Ascending aorta (tissue), 2 donors: ENCODE measurements around the gene IQCH. TPM values are rescaled to one million over a fixed set of nuclear protein-coding genes. Genes with fewer than 3 reads are reported as not detected.

ENCODE experiments used
- DNase-seq, 2 donors: peaks; one replicate each; pipeline ENCODE4 v3.0.0-alpha.2; 2019; ENCODE audit warnings: low spot score in 2 of 2
- H3K27ac ChIP-seq, 2 donors: fragments of 200-600 bp; sonication (generic); one replicate each; pipeline ENCODE4 v1.5.1; 2016 to 2017; ENCODE audit warnings: mild to moderate bottlenecking in 1 of 2
- H3K27me3 ChIP-seq: fragments of 200-600 bp; sonication (generic); one replicate; pipeline ENCODE4 v1.5.1; 2017
- H3K36me3 ChIP-seq, 2 donors: fragments of 200-600 bp; sonication (generic); one replicate each; pipeline ENCODE4 v1.5.1; 2016
- H3K4me1 ChIP-seq, 2 donors: fragments of 200-600 bp; sonication (generic); one replicate each; pipeline ENCODE4 v1.5.1; 2016 to 2017; ENCODE audit warnings: mild to moderate bottlenecking in 1 of 2
- H3K4me3 ChIP-seq, 2 donors: fragments of 200-600 bp; sonication (generic); one replicate each; pipeline ENCODE4 v1.5.1; 2016 to 2017; ENCODE audit warnings: mild to moderate bottlenecking in 1 of 2
- H3K9me3 ChIP-seq, 2 donors: fragments of 200-600 bp; sonication (generic); one replicate each; pipeline ENCODE4 v1.5.1; 2016
- CTCF ChIP-seq, 3 experiments: fragments of 200-600 bp in 2 of 3; fragments of 450-650 bp in 1 of 3; sonication (generic) in 2 of 3; IDR thresholded peaks; one replicate each; pipeline ENCODE4 v1.5.1; 2016 to 2019; ENCODE audit warnings: antibody characterized with exemption in 3 of 3, mild to moderate bottlenecking in 1 of 3, moderate library complexity in 1 of 3
- intact Hi-C: fragments of 100-400 bp; cut with DNase I; formaldehyde crosslinking; loops from one replicate; pipeline ENCODE4 v1.15.1; 2023
- total RNA-seq: library from RNA; depleted of rRNA; stranded (reverse); fragments of >200 nt; gene quantifications from one replicate; pipeline ENCODE4 v1.1.0, GENCODE V29; 2016

The IQCH gene
- total RNA-seq, 1 donor from 2014 or later = not detected

GRCh38 chr15:67501177-67501835, 246.7 kb downstream of the IQCH start:
- Histone ChIP-seq H3K36me3 (no peaks in the 10 kb centered on the region), H3K27me3 (no peaks in the 10 kb centered on the region), H3K27ac (no peak overlapping the region), H3K4me1 (no peaks in the 10 kb centered on the region), H3K9me3 (no peaks in the 10 kb centered on the region), H3K4me3 (no peak overlapping the region)
- TF ChIP-seq CTCF (IDR thresholded peaks at IDR 0.05) = peak in 1 of 3 experiments; percentile 41
- intact Hi-C loops = no loop called here
- DNase-seq = no peak

- Histone ChIP-seq H3K36me3 (no peaks in the 10 kb centered on the region), H3K27me3 (no peaks in the 10 kb centered on the region), H3K27ac (no peak overlapping the region), H3K9me3 (no peaks in the 10 kb centered on the region), H3K4me3 (no peak overlapping the region), H3K4me1 (no peaks in the 10 kb centered on the region)
- no peak for TF ChIP-seq CTCF (IDR thresholded peaks at IDR 0.05)
- no peak for DNase-seq
- intact Hi-C loops = no loop called here
Measured at GRCh38 chr15:67501836-67502461, 247.4 kb downstream of the IQCH start.

- no peaks in the 10 kb centered on the region for H3K9me3 ChIP-seq
- H3K36me3 ChIP-seq = no peaks in the 10 kb centered on the region
Measured at GRCh38 chr15:67504056-67504455, 249.5 kb downstream of the IQCH start.

GRCh38 chr15:67504796-67505195, 250.2 kb downstream of the IQCH start:
- intact Hi-C loops = no loop called here

More at GRCh38 chr15:67504056-67504455, 249.5 kb downstream of the IQCH start:
- no peak overlapping the region for H3K4me3 ChIP-seq
- H3K4me1 ChIP-seq = no peaks in the 10 kb centered on the region
- DNase-seq = no peak
- no peak overlapping the region for H3K27ac ChIP-seq
- intact Hi-C loops = no loop called here
- H3K27me3 ChIP-seq = no peaks in the 10 kb centered on the region
- no peak for TF ChIP-seq CTCF (IDR thresholded peaks at IDR 0.05)

More at GRCh38 chr15:67504796-67505195, 250.2 kb downstream of the IQCH start:
- DNase-seq = no peak
- H3K9me3 ChIP-seq = no peaks in the 10 kb centered on the region
- no peaks in the 10 kb centered on the region for H3K36me3 ChIP-seq
- no peaks in the 10 kb centered on the region for H3K27me3 ChIP-seq
- H3K4me3 ChIP-seq = no peak overlapping the region
- no peak overlapping the region for H3K27ac ChIP-seq
- no peaks in the 10 kb centered on the region for H3K4me1 ChIP-seq
- TF ChIP-seq CTCF (IDR thresholded peaks at IDR 0.05) = no peak
